Gastrocnemius medialis (tissue), 4 donors: ENCODE results near the gene OPRM1. TPM values are rescaled to one million over a fixed set of nuclear protein-coding genes. Genes with fewer than 3 reads are reported as not detected.

Experiments
- ATAC-seq, 2 donors: fragments of 150-250 bp; one replicate each; pipeline ENCODE4 v1.9.1; 2016
- DNase-seq, 2 donors: peaks; one replicate each; pipeline ENCODE4 v3.0.0-alpha.2; 2019
- H3K27ac ChIP-seq, 4 donors: fragments of 200-600 bp; sonication (generic); 1 replicate in 1 of 4; 2 replicates in 3 of 4; pipeline ENCODE4 v1.5.1; 2016 to 2018; ENCODE audit warnings: mild to moderate bottlenecking in 2 of 4, moderate library complexity in 1 of 4
- H3K27me3 ChIP-seq, 3 donors: fragments of 200-600 bp; sonication (generic) in 2 of 3; 1 replicate in 1 of 3; 2 replicates in 2 of 3; pipeline versions ENCODE4 v1.5.1 to v1.6.0; 2016 to 2019; ENCODE audit warnings: mild to moderate bottlenecking in 1 of 3, moderate library complexity in 1 of 3
- H3K36me3 ChIP-seq, 2 donors: fragments of 200-600 bp; sonication (generic) in 1 of 2; one replicate each; pipeline ENCODE4 v1.5.1; 2017 to 2018
- H3K4me1 ChIP-seq, 2 donors: fragments of 200-600 bp; sonication (generic) in 1 of 2; one replicate each; pipeline ENCODE4 v1.5.1; 2016 to 2017; ENCODE audit warnings: mild to moderate bottlenecking in 2 of 2
- H3K4me3 ChIP-seq, 4 donors: fragments of 200-600 bp; sonication (generic) in 3 of 4; 1 replicate in 1 of 4; 2 replicates in 3 of 4; pipeline ENCODE4 v1.5.1; 2016 to 2019; ENCODE audit warnings: mild to moderate bottlenecking in 2 of 4
- H3K9me3 ChIP-seq, 3 donors: fragments of 200-600 bp; sonication (generic) in 2 of 3; 1 replicate in 1 of 3; 2 replicates in 2 of 3; pipeline ENCODE4 v1.5.1; 2016 to 2019
- CTCF ChIP-seq, 5 experiments: fragments of 450-650 bp in 3 of 5; fragments of 200-600 bp in 2 of 5; sonication (generic) in 2 of 5; IDR thresholded peaks in 4 of 5; conservative IDR thresholded peaks in 1 of 5; 1 replicate in 4 of 5; 2 replicates in 1 of 5; pipeline ENCODE4 v1.5.1; 2016 to 2019; ENCODE audit warnings: antibody characterized with exemption in 5 of 5, mild to moderate bottlenecking in 3 of 5, moderate library complexity in 3 of 5
- POLR2A ChIP-seq, 2 donors: fragments of 450-650 bp; IDR thresholded peaks; one replicate each; pipeline ENCODE4 v1.6.1; 2017; ENCODE audit warnings: antibody characterized with exemption in 2 of 2, mild to moderate bottlenecking in 2 of 2, moderate library complexity in 2 of 2
- in situ Hi-C, 4 donors: fragments of 200-750 bp; cut with MboI; loops; one replicate each; pipeline versions ENCODE4 v1.15.0 to v1.8.0; 2017; ENCODE audit warnings: low sequenced_read_pairs in 4 of 4
- intact Hi-C: fragments of 100-400 bp; cut with DNase I; formaldehyde crosslinking; loops from one replicate; pipeline ENCODE4 v1.15.1; 2023; ENCODE audit warnings: low total_unique reads
- total RNA-seq, 4 donors: library from RNA; depleted of rRNA; stranded (reverse); fragments of >200 nt; gene quantifications; one replicate each; pipeline versions ENCODE4 v1.1.0 to v1.2.3, GENCODE V29; 2016

OPRM1 gene
- total RNA-seq, 4 donors from 2014 or later = not detected

- intact Hi-C loops = no loop called here
- H3K4me1 ChIP-seq = no peaks in the 10 kb centered on the region
- no peaks in the 10 kb centered on the region for H3K27me3 ChIP-seq
- no peak overlapping the region for H3K4me3 ChIP-seq
- H3K36me3 ChIP-seq = no peaks in the 10 kb centered on the region
- TF ChIP-seq CTCF (IDR thresholded peaks at IDR 0.05 in 4 of 5, conservative IDR thresholded peaks at IDR 0.05 in 1 of 5) (no peak), POLR2A (IDR thresholded peaks at IDR 0.05) (no peak)
- H3K9me3 ChIP-seq = no peaks in the 10 kb centered on the region
- DNase-seq (no peak), ATAC-seq (no peak)
- in situ Hi-C loops = no loop called here
- no peak overlapping the region for H3K27ac ChIP-seq
Measured at GRCh38 chr6:154257067-154257466, 218.0 kb downstream of the OPRM1 start.

GRCh38 chr6:154258064-154258757 is 219.2 kb downstream of the OPRM1 start:
- no peak for ATAC-seq
- no peaks in the 10 kb centered on the region for H3K27me3 ChIP-seq
- H3K4me3 ChIP-seq = no peak overlapping the region
- intact Hi-C loops (no loop called here), in situ Hi-C loops (no loop called here)
- no peaks in the 10 kb centered on the region for H3K4me1 ChIP-seq
- H3K27ac ChIP-seq = no peak overlapping the region
- TF ChIP-seq CTCF (IDR thresholded peaks at IDR 0.05 in 4 of 5, conservative IDR thresholded peaks at IDR 0.05 in 1 of 5) = no peak
- TF ChIP-seq POLR2A (IDR thresholded peaks at IDR 0.05) = no peak
- no peaks in the 10 kb centered on the region for H3K36me3 ChIP-seq
- no peaks in the 10 kb centered on the region for H3K9me3 ChIP-seq
- DNase-seq = no peak

GRCh38 chr6:154261688-154262397 is 222.8 kb downstream of the OPRM1 start:
- intact Hi-C loops = no loop called here
- no peak for ATAC-seq

DNA sequence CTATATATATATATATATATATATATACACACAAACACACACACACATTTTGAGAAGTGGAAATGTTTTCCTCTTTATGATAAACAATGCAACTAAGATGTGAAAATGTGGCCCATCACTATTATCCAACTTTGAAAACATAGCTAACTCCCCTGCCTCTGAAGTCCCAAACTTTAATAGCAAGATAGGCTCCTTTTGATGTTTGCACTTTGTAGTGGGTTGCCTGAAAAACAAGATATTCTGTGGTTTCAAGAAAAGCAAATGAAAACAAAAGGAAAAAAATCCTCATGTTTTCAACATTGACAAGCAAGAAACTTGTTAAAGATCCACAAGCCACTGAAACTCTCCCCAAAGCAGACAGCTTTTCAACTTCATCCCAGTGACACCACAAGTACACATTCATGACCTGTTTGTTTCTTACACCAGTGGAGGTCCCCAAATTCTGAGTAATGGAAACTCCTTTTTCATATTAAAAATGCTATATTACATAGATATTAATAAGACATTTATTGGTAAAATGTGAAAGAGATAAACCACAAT is 227.6 kb downstream of the OPRM1 start:
- no peaks in the 10 kb centered on the region for H3K4me1 ChIP-seq
- no peaks in the 10 kb centered on the region for H3K36me3 ChIP-seq
- in situ Hi-C loops (no loop called here), intact Hi-C loops (no loop called here)
- H3K4me3 ChIP-seq = no peak overlapping the region
- no peaks in the 10 kb centered on the region for H3K9me3 ChIP-seq
- ATAC-seq (no peak), DNase-seq (no peak)
- TF ChIP-seq POLR2A (IDR thresholded peaks at IDR 0.05) = no peak
- TF ChIP-seq CTCF (IDR thresholded peaks at IDR 0.05 in 4 of 5, conservative IDR thresholded peaks at IDR 0.05 in 1 of 5) = no peak
- H3K27me3 ChIP-seq = no peaks in the 10 kb centered on the region
- H3K27ac ChIP-seq = no peak overlapping the region

More at GRCh38 chr6:154261688-154262397, 222.8 kb downstream of the OPRM1 start:
- H3K27ac ChIP-seq = no peak overlapping the region
- DNase-seq = no peak
- no peaks in the 10 kb centered on the region for H3K27me3 ChIP-seq
- in situ Hi-C loops = no loop called here
- H3K36me3 ChIP-seq = no peaks in the 10 kb centered on the region
- no peak for TF ChIP-seq CTCF (IDR thresholded peaks at IDR 0.05 in 4 of 5, conservative IDR thresholded peaks at IDR 0.05 in 1 of 5)
- no peak for TF ChIP-seq POLR2A (IDR thresholded peaks at IDR 0.05)
- no peaks in the 10 kb centered on the region for H3K9me3 ChIP-seq
- H3K4me3 ChIP-seq = no peak overlapping the region
- no peaks in the 10 kb centered on the region for H3K4me1 ChIP-seq
